Measurements from ENCODE around the gene HIRIP3.
A peak's percentile ranks its signal among the peaks of the same experiment; 100 is the strongest.
"Not testable (repeated sequence)": the region's sequence is repeated elsewhere in the genome, so short reads cannot be mapped to it uniquely, and the experiment has no call there.

HIRIP3 gene, protein sequence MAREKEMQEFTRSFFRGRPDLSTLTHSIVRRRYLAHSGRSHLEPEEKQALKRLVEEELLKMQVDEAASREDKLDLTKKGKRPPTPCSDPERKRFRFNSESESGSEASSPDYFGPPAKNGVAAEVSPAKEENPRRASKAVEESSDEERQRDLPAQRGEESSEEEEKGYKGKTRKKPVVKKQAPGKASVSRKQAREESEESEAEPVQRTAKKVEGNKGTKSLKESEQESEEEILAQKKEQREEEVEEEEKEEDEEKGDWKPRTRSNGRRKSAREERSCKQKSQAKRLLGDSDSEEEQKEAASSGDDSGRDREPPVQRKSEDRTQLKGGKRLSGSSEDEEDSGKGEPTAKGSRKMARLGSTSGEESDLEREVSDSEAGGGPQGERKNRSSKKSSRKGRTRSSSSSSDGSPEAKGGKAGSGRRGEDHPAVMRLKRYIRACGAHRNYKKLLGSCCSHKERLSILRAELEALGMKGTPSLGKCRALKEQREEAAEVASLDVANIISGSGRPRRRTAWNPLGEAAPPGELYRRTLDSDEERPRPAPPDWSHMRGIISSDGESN

DNA sequence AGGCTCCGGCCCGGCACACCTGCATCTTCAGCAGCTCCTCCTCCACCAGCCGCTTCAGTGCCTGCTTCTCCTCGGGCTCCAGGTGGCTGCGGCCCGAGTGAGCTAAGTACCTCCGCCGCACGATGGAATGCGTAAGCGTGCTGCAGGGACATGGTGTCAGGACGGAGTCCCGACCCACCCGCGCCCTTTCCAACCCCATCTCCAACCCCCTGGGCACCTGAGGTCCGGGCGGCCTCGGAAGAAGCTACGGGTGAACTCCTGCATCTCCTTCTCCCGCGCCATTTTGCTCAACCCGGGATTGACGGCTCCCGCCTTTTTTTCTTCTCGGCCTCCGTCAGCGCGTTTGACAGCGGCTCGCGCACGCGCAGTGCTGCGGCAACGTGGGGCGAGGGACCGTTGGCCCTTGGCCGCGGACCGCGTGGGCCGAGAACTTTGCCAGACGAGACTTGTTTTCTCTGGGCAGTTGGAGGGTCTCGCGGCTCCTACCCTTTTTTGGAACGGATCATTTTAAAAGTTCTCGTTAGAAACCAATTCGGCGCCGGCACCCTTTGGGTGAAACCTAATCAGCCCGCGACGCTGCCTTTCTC is at the start of gene HIRIP3:
HIRIP3 (minus strand) TSS at position 294 of the 587 bp plus-strand sequence; CDS start at position 282, 12 bp downstream.
- Histone ChIP-seq H3K4me1 (ENCODE audit: low read length) (peaks cover 12% of the 10 kb centered on the region), H4K20me1 (ENCODE audit: insufficient read depth, low read length) (no peaks in the 10 kb centered on the region), H3K9me2 (replicated peaks; ENCODE audit: insufficient read depth, low read length) (no peaks in the 10 kb centered on the region), H3K79me2 (ENCODE audit: low read length) (peaks cover 11% of the 10 kb centered on the region), H3F3A (ENCODE audit: insufficient read depth, low read length) (peaks cover 13% of the 10 kb centered on the region; the same call in 1 of the 2 replicates), H3K27ac (ENCODE audit: low read length) (peak within 1 kb of the TSS; percentile 99), H3K36me3 (replicated peaks; ENCODE audit: insufficient read depth, low read length) (0 out of 2 replicates have a peak, but pooled peaks cover 2% of the 10 kb centered on the region), H3K27me3 (replicated peaks; ENCODE audit: insufficient read depth, low read length) (no peaks in the 10 kb centered on the region), H3K9me3 (replicated peaks; ENCODE audit: insufficient read depth, low read length) (no peaks in the 10 kb centered on the region), H2AFZ (ENCODE audit: low read length) (peak within 1 kb of the TSS; percentile 95), H3K4me3 (ENCODE audit: low read length) (peak within 1 kb of the TSS; percentile 98), H3K4me2 (ENCODE audit: low read depth, low read length) (peak within 1 kb of the TSS; percentile 99), H3K9ac (ENCODE audit: low read length) (peak within 1 kb of the TSS; percentile 100)
- TF ChIP-seq EZH2 (optimal IDR thresholded peaks at IDR 0.05; ENCODE audit: low read depth, low read length) (no peak), EZH2phosphoT487 (IDR thresholded peaks at IDR 0.05; ENCODE audit: low read length) (no peak)
- TF ChIP-seq, protein P1, sequence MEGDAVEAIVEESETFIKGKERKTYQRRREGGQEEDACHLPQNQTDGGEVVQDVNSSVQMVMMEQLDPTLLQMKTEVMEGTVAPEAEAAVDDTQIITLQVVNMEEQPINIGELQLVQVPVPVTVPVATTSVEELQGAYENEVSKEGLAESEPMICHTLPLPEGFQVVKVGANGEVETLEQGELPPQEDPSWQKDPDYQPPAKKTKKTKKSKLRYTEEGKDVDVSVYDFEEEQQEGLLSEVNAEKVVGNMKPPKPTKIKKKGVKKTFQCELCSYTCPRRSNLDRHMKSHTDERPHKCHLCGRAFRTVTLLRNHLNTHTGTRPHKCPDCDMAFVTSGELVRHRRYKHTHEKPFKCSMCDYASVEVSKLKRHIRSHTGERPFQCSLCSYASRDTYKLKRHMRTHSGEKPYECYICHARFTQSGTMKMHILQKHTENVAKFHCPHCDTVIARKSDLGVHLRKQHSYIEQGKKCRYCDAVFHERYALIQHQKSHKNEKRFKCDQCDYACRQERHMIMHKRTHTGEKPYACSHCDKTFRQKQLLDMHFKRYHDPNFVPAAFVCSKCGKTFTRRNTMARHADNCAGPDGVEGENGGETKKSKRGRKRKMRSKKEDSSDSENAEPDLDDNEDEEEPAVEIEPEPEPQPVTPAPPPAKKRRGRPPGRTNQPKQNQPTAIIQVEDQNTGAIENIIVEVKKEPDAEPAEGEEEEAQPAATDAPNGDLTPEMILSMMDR (IDR thresholded peaks at IDR 0.05; ENCODE audit: low read length) = no peak
- DNase-seq = peak; percentile 92

- Histone ChIP-seq H3K9me2 (replicated peaks; ENCODE audit: insufficient read depth, low read length) (no peaks in the 10 kb centered on the region), H3K4me1 (ENCODE audit: low read length) (no peaks in the 10 kb centered on the region), H3F3A (ENCODE audit: insufficient read depth, low read length) (no peaks in the 10 kb centered on the region), H3K27ac (ENCODE audit: low read length) (no peak overlapping the region), H3K4me2 (ENCODE audit: low read depth, low read length) (no peak overlapping the region), H3K36me3 (replicated peaks; ENCODE audit: insufficient read depth, low read length) (no peaks in the 10 kb centered on the region), H3K9ac (ENCODE audit: low read length) (no peak overlapping the region), H3K4me3 (ENCODE audit: low read length) (no peak overlapping the region), H3K9me3 (replicated peaks; ENCODE audit: insufficient read depth, low read length) (no peaks in the 10 kb centered on the region), H4K20me1 (ENCODE audit: insufficient read depth, low read length) (no peaks in the 10 kb centered on the region), H3K27me3 (replicated peaks; ENCODE audit: insufficient read depth, low read length) (no peaks in the 10 kb centered on the region), H3K79me2 (ENCODE audit: low read length) (no peaks in the 10 kb centered on the region), H2AFZ (ENCODE audit: low read length) (no peak overlapping the region)
- TF ChIP-seq EZH2 (optimal IDR thresholded peaks at IDR 0.05; ENCODE audit: low read depth, low read length) (no peak), EZH2phosphoT487 (IDR thresholded peaks at IDR 0.05; ENCODE audit: low read length) (no peak)
- TF ChIP-seq, protein P1 (IDR thresholded peaks at IDR 0.05; ENCODE audit: low read length) = peak; percentile 32
- DNase-seq = peak; percentile 49
Measured at GRCh38 chr16:30041841-30042240, 46.4 kb upstream of the HIRIP3 start.

DNA sequence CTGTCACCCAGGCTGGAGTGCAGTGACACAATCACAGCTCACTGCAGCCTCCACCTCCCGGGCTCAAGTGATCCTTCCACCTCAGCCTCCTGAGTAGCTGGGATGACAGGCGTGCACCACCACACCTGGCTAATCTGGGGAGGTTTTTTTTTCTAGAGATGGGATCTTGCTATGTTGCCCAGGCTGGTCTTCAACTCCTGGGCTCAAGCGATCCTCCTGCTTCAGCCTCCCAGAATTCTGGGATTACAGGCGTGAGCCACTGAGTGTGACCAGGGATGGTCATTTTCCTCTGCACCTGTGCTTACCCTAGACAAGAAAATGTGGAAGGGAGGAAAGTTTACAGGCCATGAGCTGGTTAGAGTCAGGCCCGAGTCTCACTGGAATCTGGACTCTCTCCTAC is 45.3 kb upstream of the HIRIP3 start:
- H3K79me2 ChIP-seq (ENCODE audit: low read length); H3K4me2 ChIP-seq (ENCODE audit: low read depth, low read length); H3K27ac ChIP-seq (ENCODE audit: low read length); H3K9me2 ChIP-seq (replicated peaks; ENCODE audit: insufficient read depth, low read length); H3K9ac ChIP-seq (ENCODE audit: low read length); H3K4me1 ChIP-seq (ENCODE audit: low read length); H3F3A ChIP-seq (ENCODE audit: insufficient read depth, low read length); H2AFZ ChIP-seq (ENCODE audit: low read length); H3K4me3 ChIP-seq (ENCODE audit: low read length); DNase-seq; H3K36me3 ChIP-seq (replicated peaks; ENCODE audit: insufficient read depth, low read length); H4K20me1 ChIP-seq (ENCODE audit: insufficient read depth, low read length); H3K9me3 ChIP-seq (replicated peaks; ENCODE audit: insufficient read depth, low read length); H3K27me3 ChIP-seq (replicated peaks; ENCODE audit: insufficient read depth, low read length): not testable (repeated sequence)
